ENCODE results near the gene ACAA2. TPM values are rescaled to one million over a fixed set of nuclear protein-coding genes. Genes with fewer than 3 reads are reported as not detected.

The ACAA2 gene
- polyA plus RNA-seq, 2 of the 4 experiments (the other 2 are of a cell fraction) = 30.9 to 47.5 TPM

GRCh38 chr18:49846718-49847470, 33.6 kb upstream of the ACAA2 start (continued):
- TF ChIP-seq, protein P1, sequence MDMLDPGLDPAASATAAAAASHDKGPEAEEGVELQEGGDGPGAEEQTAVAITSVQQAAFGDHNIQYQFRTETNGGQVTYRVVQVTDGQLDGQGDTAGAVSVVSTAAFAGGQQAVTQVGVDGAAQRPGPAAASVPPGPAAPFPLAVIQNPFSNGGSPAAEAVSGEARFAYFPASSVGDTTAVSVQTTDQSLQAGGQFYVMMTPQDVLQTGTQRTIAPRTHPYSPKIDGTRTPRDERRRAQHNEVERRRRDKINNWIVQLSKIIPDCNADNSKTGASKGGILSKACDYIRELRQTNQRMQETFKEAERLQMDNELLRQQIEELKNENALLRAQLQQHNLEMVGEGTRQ (IDR thresholded peaks at IDR 0.05) = no peak

DNA sequence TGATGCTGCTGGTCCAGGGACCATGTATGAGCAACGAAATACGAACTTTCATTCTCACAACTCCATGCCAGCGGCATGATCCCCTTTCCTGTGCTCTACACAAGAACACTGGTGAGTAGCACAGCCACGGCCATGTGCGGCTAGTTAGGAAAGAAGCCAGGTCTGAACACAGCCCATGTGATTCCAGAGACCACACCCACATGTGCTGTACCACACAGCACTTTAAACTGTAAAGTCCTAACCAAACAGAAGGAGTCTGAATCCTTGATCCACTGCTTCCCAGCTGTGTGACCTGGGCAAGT, 33.0 kb upstream of the ACAA2 start:
- H3K9me3 ChIP-seq = no peaks in the 10 kb centered on the region
- ChIA-PET POLR2A (no interaction called here), CTCF (interaction anchor here (1.0 to 3.5 kb wide), 2 partner anchors 9 to 13 kb away, joined by 3 to 17 read pairs; no protein-coding TSS in a partner anchor)
- WGBS (ENCODE audit: missing lambda C conversion rate) = 100% methylated on average over 3 of the region's 5 CpGs
- TF ChIP-seq NFE2L2 (conservative IDR thresholded peaks at IDR 0.05; ENCODE audit: low read length) (no peak), ATOH8 (CRISPR knock-in tag; IDR thresholded peaks at IDR 0.05; ENCODE audit: low read depth) (no peak), RARB (CRISPR knock-in tag; IDR thresholded peaks at IDR 0.05) (no peak), RCOR1 (IDR thresholded peaks at IDR 0.05; ENCODE audit: low read depth, low read length) (no peak), FOXS1 (CRISPR knock-in tag; IDR thresholded peaks at IDR 0.05) (no peak), TP53 (CRISPR knock-in tag; IDR thresholded peaks at IDR 0.05) (no peak), HEYL (CRISPR knock-in tag; IDR thresholded peaks at IDR 0.05) (no peak), ZFP36 (IDR thresholded peaks at IDR 0.05; ENCODE audit: borderline replicate concordance, partially characterized antibody) (no peak), CEBPB (IDR thresholded peaks at IDR 0.05) (no peak), MAZ (IDR thresholded peaks at IDR 0.05; ENCODE audit: borderline replicate concordance, low read depth, low read length) (no peak), SMC3 (IDR thresholded peaks at IDR 0.05) (no peak), TFCP2L1 (CRISPR knock-in tag; IDR thresholded peaks at IDR 0.05) (no peak), EHF (CRISPR knock-in tag; IDR thresholded peaks at IDR 0.05) (no peak)
- TF ChIP-seq, protein P2, sequence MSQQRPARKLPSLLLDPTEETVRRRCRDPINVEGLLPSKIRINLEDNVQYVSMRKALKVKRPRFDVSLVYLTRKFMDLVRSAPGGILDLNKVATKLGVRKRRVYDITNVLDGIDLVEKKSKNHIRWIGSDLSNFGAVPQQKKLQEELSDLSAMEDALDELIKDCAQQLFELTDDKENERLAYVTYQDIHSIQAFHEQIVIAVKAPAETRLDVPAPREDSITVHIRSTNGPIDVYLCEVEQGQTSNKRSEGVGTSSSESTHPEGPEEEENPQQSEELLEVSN (IDR thresholded peaks at IDR 0.05; ENCODE audit: borderline replicate concordance, low read depth) = no peak
- TF ChIP-seq, protein P1 (IDR thresholded peaks at IDR 0.05) = no peak
- DNase-seq (ENCODE audit: low read depth in 1 of 2, low spot score in 1 of 2) = no peak
- H3K4me3 ChIP-seq = no peak overlapping the region
- no peak overlapping the region for H3K27ac ChIP-seq
- no peak for FAIRE-seq
- ATAC-seq = no peak
- no peak overlapping the region for H3K4me2 ChIP-seq
- peaks cover 24% of the 10 kb centered on the region for H3K4me1 ChIP-seq

GRCh38 chr18:49845629-49846360, 32.5 kb upstream of the ACAA2 start:
- CTCF ChIA-PET = interaction anchor here (1.5 to 3.5 kb wide), 2 partner anchors 13 to 15 kb away, joined by 3 to 17 read pairs; no protein-coding TSS in a partner anchor
- H3K4me3 ChIP-seq = no peak overlapping the region
- DNase-seq (ENCODE audit: low read depth in 1 of 2, low spot score in 1 of 2) = no peak
- POLR2A ChIA-PET = no interaction called here
- H3K27ac ChIP-seq = no peak overlapping the region
- ATAC-seq = no peak
- 100% methylated on average over 2 of the region's 6 CpGs for WGBS (ENCODE audit: missing lambda C conversion rate)
- H3K4me2 ChIP-seq = no peak overlapping the region
- H3K9me3 ChIP-seq = no peaks in the 10 kb centered on the region
- peaks cover 24% of the 10 kb centered on the region for H3K4me1 ChIP-seq
- no peak for FAIRE-seq
- no peak for TF ChIP-seq ZFP36 (IDR thresholded peaks at IDR 0.05; ENCODE audit: borderline replicate concordance, partially characterized antibody)
- no peak for TF ChIP-seq KDM5A (IDR thresholded peaks at IDR 0.05)
- no peak for TF ChIP-seq HOXB5 (CRISPR knock-in tag; IDR thresholded peaks at IDR 0.05)

Data from A549 (cell line).